HG02759 (cell line): ENCODE measurements around the gene VIL1.

Experiments
- ATAC-seq: cut with Tn5 transposase; IDR thresholded peaks from one replicate; pipeline ENCODE4 v1.9.1; 2021; ENCODE audit warnings: mild to moderate bottlenecking, moderate library complexity; ENCODE audit not compliant: unreplicated experiment

The VIL1 gene

DNA sequence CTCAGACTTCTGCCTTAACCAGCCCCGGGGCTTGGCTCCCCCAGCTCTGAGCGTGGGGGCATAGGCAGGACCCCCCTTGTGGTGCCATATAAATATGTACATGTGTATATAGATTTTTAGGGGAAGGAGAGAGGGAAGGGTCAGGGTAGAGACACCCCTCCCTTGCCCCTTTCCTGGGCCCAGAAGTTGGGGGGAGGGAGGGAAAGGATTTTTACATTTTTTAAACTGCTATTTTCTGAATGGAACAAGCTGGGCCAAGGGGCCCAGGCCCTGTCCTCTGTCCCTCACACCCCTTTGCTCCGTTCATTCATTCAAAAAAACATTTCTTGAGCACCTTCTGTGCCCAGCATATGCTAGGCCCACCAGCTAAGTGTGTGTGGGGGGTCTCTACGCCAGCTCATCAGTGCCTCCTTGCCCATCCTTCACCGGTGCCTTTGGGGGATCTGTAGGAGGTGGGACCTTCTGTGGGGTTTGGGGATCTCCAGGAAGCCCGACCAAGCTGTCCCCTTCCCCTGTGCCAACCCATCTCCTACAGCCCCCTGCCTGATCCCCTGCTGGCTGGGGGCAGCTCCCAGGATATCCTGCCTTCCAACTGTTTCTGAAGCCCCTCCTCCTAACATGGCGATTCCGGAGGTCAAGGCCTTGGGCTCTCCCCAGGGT lies 13.7 kb upstream of the VIL1 start:
- ATAC-seq = no peak

DNA sequence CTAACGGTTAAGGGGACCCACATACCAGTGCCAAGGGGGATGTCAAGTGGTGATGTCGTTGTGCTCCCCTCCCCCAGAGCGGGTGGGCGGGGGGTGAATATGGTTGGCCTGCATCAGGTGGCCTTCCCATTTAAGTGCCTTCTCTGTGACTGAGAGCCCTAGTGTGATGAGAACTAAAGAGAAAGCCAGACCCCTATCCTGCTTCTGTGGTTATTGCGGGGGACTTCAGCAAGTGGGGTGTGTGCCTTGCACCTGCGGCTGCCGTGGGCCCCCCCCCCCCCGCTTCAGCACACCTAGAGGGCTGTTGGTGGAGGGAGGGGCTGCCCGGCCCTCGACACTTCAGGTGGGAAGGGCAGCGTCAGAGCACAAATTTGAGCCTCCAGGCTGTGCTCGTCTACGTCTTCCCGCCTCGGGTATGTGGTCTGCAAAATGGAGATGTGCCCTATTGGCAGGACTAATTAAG lies 13.1 kb upstream of the VIL1 start:
- ATAC-seq = peak; percentile 23

DNA sequence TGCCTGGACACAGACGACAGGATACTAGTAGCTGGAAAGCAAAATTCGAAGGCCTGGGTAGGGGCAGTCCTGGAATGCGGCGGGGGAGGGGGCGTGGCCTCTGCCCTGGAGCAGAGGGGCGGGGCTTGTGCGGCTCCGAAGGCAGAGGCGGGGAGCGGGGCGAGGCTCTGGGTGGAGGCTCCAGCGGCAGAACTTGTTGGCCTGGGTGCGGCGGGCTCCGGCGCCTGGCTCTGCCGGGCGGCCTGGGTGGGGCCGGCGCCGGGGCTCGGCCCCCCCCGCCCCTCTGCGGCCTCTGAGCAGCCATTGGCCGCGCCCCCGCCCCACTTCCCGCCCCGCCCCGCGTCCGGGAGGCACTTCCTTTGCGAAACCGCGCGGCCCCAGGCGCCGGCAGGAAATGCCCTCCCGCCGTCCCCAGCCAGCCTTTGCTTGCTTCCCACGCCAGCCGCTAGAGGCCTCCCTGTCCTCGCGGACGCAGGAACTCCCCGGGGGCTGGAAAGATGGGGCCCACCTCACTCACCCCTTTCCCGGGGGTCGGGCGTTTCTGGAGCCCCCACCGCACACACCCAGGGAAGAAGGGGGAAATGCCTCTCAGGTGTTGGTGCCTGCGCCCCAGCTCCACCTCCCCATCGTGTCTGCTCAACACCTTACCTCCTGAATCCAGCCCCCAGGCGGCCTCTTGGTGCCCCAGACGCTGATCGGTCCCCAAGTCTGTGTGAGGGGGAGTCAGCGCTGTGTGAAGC lies 12.5 kb upstream of the VIL1 start:
- peak; percentile 86 for ATAC-seq

DNA sequence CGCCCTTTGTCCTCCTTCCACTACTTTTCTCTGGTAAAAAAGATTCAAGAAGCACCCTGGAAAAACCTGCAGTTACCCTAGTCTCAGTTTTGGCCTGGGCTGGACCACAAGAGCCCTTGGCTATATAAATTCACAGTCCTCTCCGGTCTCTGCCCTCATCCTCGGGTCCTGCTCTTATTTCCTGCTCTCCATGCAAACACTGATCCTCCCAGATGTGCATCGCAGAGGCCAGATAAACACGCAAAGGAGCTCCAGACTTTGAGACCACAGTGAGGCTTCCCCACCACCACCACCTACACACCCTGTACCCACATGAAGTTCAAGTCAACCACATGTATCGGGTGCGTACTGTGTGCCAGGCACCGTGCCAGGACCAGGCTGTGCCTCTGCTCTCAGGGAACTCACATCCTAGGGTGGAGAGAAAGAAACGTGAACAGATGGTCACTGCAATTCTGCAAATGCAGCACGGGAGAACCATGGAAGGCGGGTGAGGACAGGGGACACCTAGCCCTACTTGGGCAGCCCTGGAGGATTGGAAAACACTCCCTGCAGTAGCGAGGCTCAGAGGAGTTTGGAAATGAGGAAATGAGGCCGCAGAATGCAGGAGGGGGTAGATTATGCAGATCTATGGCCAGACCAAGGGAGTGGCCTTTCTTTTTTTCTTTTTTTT lies 11.8 kb upstream of the VIL1 start:
- no peak for ATAC-seq

DNA sequence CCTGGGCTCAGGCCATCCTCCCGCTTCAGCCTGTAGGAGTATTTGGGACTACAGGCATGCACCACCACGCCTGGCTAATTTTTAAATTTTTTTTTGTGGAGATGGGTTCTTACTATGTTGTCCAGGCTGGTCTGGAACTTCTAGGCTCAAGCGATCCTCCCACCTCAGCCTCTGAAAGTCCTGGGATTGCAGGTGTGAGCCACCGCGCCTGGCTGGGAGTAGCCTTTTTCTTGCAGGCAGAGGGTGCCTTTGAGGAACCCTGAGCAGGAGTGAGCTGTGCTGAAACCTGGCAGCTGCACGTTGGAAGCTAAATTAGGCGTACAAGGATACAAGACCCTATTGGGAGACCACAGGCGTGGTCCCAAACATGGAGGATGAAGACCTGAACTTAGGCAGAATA lies 11.2 kb upstream of the VIL1 start:
- no peak for ATAC-seq

DNA sequence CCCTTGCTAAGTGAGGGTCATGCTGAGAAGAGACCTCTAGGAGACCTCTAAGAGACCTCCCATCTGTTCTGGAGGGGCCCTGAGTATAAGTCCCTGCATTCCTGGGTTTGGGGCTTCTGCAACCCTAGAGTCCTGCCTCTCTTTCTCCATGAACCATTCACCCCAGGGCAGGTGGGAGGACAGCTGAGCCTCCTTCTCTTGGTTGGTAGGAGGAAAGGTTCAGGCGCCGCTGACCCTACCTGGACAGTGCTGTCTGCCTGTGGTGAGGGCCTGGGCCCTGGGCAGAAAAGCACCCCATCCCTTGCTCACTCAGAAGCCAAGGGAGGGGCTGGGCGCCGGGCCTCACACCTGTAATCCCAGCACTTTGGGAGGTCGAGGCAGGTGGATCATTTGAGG lies 604 bp upstream of the VIL1 start:
- ATAC-seq = no peak

DNA sequence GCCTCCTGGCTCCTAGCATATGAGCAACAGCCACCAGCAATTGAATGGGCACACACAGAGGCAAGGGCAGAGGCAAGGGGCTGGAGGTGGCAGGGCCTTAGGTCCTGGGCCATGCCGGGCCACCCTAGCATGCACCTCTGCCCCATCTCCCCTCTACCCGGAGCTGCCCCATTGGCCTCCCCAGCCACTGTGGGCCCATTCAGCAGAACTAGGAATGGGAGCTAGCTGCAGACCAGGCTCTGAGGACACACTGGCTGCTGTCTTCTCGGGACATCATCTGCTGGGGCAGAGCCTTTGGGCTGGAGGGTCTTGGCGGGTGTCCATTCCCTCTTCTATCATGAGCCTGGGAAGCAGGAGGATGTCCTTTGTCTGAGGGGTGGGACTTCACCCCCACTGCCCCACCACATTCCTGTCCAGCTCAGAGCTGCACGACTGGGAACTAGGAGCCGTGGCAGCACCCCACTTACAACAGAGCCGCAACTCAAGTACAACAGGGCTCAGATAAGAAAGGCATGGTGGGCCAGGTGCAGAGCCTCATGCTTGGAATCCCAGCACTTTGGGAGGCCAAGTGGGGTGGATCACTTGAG lies 800 bp downstream of the VIL1 start:
- no peak for ATAC-seq

DNA sequence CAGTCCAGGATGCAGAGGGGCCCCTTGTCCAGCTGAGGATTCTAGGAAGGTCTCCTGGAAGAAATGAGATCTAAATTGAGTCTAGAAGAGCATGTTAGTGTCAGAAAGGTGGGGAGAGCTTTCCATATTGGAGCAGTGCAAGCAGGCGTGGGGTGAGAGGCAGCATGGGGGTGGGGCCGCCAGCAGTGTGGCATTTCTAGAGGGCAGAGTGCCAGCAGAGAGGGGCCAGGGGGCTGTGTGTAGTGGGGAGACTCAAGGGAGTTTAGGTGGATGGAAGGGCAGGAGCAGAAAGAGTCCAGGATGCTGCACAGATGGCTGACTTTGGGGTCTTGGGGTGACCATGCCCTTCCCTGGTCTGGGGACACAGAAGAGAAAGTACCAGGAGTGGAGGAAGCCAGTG lies 2.1 kb downstream of the VIL1 start:
- ATAC-seq = no peak

DNA sequence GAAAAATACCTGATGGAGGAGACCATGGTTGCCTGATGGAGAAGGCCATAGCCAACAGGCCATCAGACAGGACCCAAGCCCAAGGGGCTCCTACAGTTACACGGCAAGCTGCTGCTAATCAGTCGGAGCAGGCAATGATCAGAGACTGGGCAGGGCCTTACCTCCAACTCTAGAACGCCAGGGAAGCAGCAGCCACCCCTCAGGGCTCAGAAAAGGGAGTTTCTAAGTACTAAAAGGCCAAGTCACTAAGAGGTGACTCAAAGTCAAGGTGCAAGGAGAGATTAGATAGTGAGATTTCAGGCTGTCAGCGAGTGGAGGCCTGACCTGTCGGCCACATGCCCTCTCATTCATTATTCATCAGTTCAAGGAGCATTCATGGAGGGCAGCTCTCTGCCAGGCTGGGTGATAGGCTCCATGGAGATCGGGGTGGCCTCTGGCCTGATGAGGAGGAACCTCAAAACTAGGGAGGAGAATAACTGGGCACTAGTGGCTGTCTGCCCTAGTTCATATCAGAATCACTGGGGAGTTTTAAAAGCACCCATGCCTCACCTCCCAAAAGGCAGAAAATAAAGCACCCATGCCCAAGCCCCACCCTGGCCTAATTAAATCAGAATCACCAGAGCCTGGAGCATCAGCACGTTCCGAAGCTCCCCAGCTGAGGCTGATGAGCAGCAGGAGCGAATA lies 3.6 kb downstream of the VIL1 start:
- no peak for ATAC-seq

DNA sequence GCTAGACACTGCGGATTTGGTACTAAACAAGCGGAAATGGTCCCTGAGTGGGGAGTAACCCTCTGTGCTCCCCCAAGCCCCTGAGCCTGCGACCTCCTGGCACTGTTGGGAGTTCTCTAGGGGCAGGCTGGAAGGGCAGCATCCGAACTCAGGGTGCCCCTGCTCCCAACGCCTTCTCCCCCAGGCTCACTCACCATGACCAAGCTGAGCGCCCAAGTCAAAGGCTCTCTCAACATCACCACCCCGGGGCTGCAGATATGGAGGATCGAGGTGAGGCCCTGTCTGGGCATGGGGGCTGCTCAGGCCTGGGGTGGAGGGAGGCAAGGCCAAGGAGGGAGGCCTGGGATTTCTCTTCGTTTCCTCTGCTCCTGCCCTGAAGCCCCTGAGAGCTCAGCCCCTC lies 4.7 kb downstream of the VIL1 start:
- ATAC-seq = no peak

DNA sequence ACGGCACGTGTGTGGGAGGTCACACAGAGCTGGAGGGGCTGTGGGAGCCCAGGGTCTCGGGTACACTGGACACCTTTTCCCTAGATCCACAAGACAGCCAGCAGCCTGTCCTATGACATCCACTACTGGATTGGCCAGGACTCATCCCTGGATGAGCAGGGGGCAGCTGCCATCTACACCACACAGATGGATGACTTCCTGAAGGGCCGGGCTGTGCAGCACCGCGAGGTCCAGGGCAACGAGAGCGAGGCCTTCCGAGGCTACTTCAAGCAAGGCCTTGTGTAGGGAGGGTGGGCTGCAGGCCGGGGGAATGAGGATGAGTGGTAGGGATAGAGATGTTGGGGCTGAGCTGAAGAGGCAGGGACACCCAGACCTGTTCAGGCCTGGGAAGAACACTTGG lies 6.6 kb downstream of the VIL1 start:
- ATAC-seq = no peak

DNA sequence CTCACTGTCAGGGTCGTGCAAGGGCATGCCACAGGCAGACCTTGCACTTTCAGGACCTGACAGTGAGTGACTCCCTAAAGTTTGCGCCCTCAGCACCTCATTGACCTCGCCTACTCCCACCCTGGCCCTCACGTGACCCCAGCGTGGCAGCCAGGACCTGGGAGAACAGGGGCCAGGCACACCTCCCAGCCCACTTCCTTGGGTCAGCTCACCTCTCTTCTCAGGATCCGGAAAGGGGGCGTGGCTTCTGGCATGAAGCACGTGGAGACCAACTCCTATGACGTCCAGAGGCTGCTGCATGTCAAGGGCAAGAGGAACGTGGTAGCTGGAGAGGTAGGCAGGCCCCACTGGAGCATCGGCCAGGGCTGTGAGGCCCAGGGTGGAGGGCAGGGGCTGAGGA lies 8.8 kb downstream of the VIL1 start:
- no peak for ATAC-seq

DNA sequence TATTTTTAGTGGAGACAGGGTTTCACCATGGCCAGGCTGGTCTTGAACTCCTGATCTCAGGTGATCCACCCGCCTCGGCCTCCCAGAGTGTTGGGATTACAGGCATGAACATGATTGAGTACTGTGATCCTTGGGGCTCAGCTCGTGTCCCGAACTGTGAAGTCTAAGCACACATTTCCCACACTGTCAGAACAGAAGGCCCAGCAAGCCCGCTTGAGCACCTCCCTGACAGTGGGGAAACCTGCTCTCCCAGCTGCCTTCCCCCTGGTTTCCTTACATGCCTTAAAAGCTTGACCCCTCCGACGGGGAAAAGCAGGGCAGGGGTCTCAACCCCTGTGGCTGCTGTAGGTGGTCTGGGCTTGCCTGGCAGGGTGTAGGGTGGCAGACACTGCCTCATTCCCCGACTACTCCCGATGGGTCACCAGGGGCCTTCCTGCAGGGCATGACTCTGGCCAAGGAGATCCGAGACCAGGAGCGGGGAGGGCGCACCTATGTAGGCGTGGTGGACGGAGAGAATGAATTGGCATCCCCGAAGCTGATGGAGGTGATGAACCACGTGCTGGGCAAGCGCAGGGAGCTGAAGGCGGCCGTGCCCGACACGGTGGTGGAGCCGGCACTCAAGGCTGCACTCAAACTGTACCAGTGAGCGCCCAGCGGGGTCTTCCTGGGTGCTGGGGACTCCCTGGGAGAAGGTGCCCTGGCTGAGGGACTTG lies 10.1 kb downstream of the VIL1 start:
- no peak for ATAC-seq

DNA sequence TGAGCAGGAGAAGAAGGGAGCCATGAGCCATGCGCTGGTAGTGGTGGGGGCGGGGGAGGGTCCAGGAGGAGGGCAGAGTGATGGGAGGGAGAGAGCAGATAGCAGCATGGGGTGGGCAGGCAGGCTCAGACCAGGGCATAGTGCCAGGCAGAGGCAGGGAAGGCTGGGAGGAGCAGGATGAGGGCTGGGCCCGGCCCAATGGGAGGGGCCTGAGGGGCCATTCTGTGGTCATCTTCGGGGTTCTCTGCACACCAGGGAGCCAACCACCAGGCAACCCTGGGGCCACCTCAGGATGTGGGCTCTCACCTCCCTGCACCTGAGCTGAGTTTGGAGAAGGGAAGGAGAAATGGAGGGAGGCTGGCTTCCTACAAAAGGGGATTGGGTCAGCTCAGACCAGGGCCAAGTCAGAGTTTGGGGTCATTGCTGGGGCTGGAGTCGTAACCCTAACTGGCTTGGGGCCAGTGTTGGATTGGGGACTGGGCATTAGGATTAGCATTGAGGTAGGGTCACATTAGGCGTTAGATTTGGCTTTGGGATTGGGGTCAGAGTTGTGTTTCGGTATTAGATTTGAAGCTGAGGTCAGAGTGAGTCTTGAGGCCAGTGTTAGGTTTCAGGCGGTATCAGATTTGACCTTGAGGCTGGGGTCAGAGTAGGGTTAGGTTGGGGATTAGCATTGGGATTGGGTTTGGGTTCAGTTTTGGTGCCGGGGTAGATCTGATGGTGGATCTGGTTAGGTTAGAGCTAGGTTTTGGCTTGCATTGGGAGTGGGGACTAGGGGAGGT lies 11.2 kb downstream of the VIL1 start:
- no peak for ATAC-seq

DNA sequence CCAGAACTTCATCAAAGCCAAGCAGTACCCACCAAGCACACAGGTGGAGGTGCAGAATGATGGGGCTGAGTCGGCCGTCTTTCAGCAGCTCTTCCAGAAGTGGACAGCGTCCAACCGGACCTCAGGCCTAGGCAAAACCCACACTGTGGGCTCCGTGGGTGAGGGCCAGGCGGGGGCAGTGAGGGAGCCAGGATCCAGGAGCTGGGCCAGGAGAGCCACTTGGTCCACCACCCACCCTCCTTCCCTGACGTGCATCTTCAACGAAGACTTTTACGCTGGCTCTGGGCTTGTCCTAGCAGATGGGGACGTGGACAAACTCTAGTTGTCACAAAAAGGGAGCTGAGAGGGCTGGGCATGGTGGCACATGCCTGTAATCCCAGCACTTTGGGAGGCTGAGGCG lies 11.8 kb downstream of the VIL1 start:
- ATAC-seq = no peak

DNA sequence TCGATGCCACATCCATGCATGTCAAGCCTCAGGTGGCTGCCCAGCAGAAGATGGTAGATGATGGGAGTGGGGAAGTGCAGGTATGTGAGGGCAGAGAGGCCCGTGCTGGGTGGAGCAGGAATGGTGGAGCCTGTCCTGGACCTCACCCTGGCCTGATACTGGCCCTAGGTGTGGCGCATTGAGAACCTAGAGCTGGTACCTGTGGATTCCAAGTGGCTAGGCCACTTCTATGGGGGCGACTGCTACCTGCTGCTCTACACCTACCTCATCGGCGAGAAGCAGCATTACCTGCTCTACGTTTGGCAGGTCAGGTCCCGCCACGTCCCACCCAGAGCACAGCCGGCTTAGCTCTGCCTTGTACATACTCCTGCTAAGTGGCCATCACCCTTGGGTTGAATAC lies 13.0 kb downstream of the VIL1 start:
- ATAC-seq = no peak

DNA sequence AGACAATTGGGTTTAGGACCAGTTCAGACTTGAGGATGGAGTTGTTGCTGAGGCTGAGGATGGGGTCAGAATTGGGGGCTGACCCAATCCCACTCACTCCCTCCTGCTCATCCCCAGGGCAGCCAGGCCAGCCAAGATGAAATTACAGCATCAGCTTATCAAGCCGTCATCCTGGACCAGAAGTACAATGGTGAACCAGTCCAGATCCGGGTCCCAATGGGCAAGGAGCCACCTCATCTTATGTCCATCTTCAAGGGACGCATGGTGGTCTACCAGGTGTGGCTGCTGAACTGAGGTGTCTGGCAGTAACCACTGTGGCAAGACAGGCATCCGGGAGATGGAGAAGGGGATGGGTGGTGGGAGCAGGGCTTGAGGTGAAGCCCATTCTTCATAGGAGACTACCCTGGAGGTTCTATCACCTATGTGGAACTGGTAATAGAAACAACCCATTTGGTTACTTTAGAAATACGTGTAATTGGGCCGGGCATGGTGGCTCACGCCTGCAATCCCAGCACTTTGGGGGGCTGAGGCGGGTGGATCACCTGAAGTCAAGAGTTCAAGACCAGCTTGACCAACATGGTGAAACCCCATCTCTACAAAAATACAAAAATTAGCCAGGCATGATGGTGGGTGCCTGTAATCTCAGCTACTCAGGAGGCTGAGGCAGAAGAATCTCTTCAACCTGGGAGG lies 13.9 kb downstream of the VIL1 start:
- no peak for ATAC-seq

DNA sequence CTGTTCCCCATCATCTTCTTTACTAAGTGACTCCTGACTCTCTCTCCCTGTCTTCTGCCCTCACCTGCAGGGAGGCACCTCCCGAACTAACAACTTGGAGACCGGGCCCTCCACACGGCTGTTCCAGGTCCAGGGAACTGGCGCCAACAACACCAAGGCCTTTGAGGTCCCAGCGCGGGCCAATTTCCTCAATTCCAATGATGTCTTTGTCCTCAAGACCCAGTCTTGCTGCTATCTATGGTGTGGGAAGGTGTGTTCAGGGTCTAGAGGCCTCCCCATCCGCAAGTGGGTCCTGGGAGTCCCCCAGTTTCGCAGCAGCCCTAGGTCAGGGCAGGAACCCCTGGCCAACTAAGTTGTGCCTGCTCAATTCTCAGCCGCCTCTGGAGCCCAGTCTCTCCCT lies 15.5 kb downstream of the VIL1 start:
- no peak for ATAC-seq
